ENCODE data around the gene FAM83D.

FAM83D gene

DNA sequence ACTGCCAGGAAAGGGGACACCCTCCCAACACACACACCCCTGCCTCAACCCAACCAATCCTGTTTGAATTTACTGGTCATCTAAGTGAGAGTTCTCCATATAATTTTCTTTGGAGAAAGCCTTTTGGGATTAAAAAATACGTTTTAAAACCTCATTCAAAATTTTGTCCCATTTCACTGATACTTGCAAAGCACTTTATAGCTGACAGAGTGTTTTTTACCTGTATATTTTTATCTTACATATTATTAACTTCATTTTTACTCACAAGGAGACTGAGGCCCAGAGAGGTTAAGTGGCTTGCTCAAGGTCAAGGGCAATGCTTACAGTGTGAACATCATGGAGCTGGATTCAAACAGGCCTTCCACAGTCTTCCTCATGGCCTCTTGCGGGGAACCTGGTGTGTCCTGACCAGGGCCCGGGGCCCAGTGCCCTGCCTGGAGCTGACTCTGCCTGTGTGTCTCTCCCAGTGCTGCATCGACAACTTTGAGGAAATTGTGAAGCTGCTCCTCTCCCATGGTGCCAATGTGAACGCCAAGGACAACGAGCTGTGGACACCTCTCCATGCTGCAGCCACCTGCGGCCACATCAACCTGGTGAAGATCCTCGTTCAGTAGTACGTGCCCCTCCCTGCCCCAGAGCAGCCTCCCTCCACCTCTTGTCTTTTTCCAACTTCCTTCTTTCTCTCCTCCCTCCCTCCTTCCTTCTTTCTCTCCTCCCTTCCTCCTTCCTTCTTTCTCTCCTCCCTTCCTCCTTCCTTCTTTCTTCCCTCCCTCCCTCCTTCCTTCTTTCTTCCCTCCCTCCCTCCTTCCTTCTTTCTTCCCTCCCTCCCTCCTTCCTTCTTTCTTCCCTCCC, 30.9 kb upstream of the FAM83D start:
- no peak for FAIRE-seq

DNA sequence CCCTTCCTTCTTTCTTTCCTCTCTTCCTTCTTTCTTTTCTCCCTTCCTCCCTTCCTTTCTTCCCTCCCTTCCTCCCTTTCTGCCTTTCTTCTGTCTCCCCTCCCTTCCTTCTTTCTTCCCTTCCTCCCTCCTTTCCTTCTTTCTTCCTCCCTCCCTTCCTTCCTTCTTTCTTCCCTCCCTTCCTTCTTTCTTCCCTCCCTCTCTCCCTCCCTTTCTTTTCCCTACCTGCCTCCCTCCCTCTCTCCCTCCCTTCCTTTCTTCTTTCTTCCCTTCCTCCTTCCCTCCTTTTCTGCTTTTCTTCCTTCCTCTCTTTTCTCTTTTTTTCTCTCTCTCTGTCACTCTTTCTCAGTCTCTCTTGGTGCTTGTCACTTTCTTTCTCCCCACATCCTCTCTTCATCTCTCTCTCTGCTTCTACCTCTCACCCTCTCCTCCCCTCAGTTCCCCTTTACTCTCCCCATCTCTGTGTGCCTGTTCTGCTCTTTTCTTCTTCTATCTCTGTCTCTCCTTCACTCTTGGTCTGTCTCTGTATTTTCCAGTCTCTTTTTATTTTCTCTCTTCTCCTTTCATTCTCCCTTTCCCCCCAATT, 30.1 kb upstream of the FAM83D start:
- FAIRE-seq, result no peak

DNA sequence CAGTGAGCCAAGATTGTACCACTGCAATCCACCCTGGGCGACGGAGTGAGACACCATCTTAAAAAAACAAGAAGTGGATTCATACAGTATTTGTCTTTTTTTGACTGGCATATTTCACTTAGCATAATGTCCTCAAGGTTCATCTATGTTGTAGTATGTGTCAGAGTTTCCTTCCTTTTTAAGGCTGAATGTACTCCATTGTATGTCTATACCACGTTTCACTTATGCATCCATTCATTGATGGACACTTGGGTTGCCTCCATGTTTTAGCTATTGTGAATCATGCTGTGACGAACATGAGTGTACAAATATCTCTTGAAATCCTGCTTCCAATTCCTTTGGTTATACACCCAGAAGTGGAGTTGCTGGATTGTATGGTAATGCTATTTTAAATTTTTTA, 28.9 kb upstream of the FAM83D start:
- FAIRE-seq, result no peak

DNA sequence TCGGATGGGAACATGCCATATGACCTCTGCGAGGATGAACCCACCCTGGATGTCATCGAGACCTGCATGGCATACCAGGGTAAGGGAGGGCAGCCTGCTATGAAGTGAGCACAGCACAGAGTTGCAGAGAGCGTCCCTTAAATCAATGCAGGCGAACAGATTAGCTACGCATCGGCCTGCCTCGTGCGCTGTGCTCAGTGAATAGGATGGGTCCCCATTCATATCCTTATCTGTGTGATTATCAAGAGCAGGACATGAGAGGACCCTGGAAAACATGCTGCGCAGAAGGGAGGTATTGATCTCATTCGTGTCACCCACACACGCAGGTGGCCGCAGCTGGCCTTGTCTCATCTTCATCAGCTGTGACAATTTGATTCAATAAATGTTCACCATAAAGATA, 25.6 kb upstream of the FAM83D start:
- FAIRE-seq, result no peak

DNA sequence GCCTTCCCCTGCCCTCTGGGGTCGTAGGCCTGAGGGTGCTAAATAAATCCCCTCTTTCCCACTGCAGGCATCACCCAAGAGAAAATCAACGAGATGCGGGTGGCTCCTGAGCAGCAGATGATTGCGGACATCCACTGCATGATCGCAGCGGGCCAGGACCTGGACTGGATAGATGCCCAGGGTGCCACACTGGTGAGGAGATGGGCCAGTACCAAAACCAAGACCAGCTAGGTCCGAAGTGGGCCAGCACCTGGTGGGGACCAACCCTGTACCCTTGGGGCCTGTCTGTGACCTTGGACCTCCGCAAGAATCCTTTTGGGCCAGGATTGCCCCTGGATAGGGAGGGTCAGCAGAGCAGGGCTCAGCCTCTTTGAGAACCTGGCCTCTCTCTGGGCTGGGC, 23.6 kb upstream of the FAM83D start:
- no peak for FAIRE-seq

DNA sequence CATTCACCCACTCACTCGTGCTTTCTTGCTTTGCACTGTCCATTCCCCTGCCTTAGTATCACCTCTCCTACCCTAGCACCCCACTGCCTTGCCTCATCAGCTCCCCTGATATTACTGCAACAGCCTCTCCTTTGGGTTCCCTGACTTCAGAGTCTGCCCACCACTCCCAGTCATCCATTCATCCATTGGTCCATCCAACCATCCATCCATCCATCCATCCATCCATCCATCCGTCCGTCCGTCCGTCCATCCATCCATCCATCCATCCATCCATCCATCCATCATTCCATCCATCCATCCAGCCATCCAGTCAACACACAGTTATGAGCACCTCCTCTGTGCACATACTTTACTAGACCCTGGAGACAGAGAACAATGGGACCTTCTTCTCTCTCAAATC, 22.9 kb upstream of the FAM83D start:
- FAIRE-seq, result no peak

DNA sequence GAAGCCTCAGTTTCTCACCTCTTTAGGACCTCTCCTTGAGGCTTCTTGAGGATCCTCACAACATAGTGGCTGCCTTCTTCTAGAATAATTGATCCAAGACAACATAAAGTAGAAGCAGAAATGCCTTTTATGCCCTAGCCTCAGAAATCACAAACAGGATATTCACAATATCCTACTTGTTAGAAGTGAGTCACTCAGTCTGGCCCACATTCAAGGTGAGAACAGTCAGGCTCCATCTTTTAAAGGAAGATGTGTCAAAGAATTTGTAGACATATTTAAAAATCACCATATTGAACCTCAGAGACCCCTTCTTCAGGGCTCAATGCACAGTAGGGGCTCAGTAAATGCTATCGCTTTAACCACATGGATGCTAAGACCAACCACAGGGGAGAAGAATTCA, 20.8 kb upstream of the FAM83D start:
- FAIRE-seq, result no peak

DNA sequence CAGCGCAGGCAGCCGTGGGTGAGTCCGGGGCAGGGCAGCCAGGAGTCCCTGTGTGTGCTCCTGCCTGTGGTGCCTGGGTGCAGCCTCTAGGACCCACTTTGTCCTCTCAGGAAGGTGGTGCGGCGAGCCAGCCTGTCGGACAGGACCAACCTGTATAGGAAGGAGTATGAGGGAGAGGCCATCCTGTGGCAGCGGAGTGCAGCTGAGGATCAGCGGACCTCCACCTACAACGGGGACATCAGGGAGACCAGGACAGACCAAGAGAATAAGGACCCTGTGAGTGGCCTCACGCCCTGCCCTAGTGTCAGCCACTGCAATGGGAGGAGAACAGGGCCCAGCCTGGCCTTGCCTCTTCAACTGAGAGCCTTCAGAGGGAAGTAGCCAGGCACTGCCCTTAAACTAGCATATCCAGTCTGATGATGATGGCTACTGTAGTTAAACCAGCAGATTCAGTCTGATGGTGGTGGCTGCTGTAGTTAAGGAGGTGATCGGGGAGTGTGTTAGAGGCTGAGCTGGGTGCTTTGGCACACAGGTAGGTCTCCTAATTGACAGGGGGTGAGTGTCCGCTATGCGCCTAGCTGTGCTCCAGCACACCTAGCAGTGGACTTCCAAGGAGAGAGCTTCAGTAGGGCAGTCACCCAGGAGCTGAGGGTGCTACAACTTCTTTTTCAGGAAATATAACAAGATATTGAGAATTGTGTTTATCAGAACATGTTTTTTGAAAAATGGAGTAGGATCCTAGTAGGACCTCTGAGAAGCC, 18.1 kb upstream of the FAM83D start:
- FAIRE-seq, result no peak

DNA sequence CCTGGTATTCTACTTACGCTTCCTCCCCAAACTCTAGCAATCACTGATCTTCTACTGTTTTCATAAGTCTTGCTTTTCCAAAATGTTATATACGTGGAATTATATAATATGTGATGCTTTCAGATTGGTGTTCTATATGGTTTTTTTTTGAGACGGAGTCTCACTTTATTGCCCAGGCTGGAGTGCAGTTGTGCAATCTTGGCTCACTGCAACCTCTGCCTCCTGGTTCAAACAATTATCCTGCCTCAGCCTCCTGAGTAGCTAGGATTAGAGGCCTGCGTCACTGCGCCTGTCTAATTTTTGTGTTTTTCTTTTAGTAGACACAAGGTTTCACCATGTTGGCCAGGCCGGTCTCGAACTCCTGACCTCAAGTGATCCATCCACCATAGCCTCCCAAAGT, 10.9 kb upstream of the FAM83D start:
- no peak for FAIRE-seq

DNA sequence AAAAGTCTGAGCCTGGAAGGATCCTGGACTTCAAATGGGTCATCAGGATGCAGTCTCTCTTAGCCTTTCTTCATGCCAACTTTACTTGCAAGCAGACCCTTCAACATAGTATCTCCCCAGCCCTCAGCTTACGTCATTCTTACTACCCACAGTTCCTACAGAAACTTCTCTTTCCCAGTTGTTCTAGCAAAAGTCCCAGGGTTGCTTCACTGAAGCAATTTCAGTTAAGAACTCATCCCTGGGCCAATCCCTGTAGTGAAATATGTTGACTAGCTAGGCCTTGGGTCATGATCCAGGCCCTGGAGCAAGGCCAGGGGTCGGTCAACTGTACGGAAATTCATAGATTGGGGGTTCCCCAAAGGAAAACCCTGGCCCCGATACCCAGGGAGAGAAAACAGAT, 8.6 kb upstream of the FAM83D start:
- FAIRE-seq, result no peak

DNA sequence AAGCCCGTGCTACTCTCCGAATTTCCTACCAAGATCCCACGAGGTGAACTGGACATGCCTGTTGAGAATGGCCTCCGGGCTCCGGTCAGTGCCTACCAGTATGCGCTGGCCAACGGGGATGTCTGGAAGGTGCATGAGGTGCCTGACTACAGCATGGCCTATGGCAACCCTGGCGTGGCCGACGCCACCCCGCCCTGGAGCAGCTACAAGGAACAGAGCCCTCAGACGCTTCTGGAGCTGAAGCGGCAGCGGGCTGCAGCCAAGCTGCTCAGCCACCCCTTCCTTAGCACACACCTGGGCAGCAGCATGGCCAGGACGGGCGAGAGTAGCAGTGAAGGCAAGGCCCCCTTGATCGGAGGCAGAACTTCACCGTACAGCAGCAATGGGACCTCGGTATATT, 8.0 kb upstream of the FAM83D start:
- no peak for FAIRE-seq

DNA sequence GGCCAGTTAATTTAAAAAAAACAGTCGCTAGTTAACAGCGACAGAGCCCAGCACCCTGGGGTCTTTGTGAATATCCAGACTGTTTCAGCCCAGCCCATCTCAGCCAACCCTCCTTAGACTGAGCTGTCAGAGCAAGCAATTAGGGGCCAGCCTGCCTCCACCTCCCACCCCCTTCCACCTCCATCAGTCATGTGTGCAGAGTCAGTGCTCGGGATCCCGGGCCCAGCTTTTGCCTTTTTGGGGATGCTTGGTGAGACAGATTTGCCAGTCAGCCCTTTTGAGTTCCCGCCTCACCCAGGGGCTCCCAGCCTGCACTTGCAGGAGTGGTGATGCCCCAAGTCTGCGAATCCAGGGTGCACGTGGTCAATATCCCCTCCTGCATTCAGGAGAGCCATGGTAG, 6.5 kb upstream of the FAM83D start:
- FAIRE-seq, result no peak

DNA sequence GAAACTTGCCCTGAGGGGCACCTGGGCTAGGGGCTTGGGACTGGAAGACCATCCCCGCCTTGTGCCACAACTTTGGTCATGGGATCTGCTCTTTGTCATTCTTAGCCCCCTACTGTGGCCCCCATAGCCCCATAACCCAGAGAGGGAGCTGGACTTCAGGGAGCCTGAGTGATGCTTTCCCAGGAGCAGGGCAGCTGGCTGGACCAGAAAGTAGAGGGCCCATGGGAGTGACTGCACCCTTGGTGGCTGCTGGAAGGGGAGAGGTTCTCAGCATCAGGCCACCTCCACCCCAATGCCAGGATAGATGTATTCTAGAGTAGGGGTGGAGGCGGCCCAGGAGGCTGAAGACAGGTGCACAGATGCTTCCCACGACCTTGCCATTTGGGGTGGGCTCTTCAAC, 5.8 kb upstream of the FAM83D start:
- FAIRE-seq, result no peak

DNA sequence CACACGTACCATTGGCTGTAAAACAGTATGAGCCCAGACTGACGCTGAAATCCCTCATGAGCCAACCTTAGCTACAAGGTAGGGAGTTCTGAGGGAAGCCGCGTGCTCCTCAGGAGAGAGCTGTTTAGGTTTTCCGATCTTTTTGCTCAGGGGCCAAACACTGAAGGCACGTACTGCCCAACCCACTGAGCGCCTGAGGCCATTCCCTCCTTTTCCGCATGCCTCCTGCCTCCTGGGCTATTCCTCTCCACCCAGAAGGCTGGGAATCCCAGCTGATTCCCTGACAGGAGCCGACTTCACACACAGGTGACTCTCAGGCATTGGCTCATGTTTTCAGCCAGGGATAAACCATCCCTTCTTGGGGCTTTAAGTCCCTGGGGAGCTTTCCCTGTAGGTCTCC, 5.4 kb upstream of the FAM83D start:
- no peak for FAIRE-seq

DNA sequence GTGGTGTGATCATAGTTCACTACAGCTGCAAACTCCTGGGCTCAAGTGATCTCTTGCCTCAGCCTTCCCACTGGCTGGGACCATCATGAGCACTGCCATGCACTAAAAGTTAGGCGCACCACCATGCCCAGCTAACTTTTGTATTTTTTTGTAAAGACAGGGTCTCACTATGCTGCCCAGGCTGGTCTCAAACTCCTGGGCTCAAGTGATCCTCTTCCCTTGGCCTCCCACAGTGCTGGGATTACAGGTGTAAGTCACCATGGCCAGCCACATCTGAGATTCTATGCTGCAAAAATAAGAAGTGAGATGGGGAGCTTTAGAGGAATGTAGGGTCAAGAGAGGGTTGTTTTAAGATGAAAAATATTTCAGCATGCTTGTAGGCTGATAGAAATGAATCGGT, 1.5 kb upstream of the FAM83D start:
- FAIRE-seq, result no peak

DNA sequence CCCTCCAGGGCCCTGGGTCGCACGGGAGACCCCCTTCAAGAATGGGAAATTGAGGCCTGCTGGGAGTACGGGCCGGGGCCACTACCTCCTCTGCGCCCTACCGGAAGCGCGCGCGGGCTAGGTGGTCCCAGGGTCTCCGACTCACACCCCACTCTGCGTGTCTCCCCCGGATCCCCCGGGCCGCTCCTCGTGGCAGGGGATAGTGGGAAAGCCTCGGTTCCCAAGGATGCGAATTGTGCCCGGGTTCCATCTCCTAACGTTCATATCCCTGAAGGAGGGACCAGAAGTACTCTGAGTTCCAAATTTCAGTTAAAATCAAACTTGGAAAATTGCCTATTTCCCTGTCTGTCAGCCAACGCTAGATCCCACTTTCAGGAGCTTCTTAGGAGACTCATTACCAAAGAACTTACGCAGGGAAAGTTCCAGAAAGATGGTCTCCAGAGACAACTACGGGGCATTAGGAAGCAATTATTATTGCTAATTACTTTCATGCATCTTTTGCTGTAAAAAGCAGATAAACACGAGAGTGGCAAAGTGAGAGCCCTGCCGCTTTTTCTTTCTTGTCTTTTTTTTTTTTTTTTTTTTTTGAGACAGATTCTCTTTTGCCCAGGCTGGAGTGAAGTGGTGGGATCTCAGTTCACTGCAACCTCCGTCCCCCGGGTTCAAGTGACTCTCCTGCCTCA, 858 bp downstream of the FAM83D start:
- FAIRE-seq, result no peak

DNA sequence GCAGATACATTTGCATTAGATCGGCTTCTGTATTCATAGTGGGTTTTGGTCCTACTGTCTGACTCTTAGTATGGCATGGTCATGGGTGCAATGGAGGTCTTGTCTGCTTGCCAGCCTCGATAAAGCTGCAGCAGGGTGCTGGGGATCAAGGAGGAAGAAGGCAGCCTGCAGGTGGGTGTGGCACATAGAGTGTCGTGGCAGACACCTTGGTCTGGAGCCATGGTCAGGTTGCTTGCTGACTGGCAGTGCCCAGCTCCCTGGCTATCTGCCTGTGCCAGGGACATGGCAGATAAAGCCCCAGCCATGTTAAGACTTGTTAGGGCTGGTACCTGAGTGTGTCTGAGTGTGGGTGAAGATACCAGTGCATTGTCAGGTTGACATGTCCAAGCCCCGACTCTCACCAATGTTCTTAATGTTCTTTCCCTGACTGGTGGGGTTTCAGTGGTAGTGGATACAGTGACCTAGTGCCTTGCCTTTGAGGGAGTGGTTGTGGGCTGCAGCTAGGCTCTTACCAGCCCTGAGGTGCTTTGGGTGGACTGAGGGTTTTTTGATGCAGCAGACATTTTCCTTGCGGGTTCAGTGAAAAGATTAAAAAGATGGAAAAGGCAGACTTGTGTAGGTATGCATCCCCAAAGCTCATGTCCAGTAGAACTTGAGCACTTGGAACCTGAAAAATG, 1.8 kb downstream of the FAM83D start:
- FAIRE-seq, result no peak

DNA sequence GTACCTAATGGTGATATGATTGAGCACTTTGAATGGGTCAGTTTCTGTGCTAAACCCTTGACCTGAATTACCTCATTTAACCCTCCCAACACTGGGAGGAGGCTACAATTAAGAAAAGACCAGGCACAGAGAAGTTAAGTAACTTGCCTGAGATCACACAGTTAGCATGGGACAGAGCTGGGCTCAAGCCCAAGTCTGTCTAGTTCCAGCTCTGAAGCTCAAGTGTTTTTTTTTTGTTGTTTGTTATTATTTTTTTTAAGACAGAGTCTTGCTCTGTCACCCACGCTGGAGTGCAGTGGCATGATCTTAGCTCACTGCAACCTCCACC, 4.0 kb downstream of the FAM83D start:
- FAIRE-seq, result no peak

DNA sequence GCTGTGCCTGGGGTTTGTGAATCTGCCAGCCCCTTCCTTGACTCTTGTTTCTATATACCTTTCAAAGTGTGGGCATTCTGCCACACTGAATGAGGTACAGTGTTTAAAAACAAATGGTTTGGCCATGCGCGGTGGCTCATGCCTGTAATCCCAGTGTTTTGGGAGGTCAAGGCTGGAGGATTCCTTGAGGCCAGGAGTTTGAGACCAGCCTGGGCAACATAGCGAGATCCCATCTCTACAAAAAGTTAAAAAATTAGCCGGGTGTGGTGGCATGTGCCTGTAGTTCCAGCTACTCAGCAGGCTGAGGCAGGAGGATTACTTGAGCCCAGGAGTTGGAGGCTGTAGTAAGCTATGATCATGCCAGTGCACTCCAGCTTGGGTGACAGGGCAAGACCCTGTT, 5.8 kb downstream of the FAM83D start:
- FAIRE-seq, result no peak

DNA sequence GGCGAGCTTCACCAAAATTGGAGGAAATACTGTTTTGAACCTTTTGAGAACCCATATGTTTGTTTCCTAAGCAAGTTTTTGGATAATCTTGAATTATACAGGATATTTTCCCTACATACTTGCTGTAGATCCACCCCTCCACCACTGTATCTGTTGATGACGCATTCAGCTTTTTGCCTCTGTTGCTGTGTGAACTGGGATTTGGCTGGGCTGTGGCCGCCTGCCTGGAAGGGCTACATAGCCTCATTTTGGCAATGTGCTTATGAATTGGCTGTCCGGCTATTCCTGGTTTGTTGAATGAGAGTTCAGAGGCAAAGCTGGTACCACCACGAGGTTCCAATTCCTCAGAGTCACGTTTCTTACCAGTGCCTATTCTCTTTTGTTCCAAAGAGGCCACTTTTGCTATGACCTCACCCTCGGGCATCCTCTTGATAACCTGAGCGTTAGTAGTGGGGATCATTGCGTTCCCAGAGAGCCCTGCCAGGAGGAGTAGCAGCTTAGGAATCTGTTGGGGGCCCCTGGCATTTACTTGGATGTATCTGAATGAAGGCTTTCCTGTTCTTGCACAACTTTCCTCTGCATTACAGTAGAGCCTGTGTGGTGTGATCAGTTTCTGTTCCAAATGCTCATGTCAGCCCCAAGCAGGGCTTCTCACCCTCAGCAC, 6.4 kb downstream of the FAM83D start:
- no peak for FAIRE-seq

DNA sequence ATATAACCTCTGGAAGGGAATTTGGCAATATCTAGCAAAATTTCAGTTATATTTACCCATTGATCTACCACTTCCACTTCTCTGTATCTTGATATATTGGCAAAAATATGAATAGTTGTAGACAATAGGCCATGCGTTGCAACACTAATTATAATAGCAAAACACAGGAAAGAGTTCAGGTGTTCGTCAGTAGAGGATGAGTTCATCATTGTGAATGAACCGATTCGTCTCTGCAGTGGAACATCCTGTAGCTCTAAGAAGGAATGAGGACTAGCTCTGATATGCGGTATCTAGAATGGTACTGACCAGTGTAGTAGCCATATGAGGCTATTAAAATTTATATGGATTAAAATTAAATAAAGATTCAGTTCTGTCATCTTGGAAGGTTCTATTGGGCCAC, 8.3 kb downstream of the FAM83D start:
- FAIRE-seq, result no peak

DNA sequence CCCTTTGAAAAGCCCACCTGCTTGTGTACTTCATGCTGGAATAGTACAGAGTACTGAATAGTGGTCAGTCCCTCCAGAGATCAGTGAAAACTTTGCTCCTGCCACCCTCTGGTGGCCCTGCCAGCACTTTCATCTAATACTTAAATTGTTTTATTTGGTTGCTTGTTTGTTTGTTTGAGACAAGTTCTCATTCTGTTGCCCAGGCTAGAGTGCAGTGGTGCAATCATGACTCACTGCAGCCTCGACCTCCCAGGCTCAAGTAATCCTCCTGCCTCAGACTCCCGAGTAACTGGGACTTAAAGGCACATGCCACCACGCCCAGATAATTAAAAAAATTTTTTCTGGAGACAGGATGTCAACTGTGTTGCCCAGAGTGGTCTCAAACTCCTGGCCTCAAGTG, 9.1 kb downstream of the FAM83D start:
- no peak for FAIRE-seq

DNA sequence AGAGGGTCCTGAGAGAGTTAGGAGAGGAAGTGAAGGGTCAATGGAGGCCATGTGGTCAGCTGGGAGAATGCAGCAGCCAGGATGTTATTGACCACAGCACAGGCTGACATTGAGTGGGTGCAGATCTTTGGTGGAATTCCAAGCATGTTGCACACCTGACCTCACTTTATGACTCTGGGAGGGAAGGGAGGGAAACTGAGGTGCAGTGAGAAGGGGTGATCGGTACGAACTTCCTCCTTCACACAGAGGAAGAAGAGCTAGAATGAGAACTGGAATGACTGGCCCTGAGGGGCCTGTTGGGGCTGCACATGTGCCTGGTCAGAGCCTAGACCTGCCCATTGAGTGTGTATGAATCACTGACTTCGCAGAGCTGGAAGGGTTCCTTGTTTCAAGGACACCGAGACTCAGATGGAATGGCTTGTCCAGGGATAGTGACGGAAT, 9.8 kb downstream of the FAM83D start:
- FAIRE-seq, result no peak
